GM10248 (cell line): ENCODE data around the gene STEAP4.
"Not testable (repeated sequence)": the region's sequence is repeated elsewhere in the genome, so short reads cannot be mapped to it uniquely, and the experiment has no call there.

Source experiments
- CTCF ChIA-PET: fragments of 300-600 bp; sonication (Branson Sonifier 250); formaldehyde crosslinking; extraction: SDS; loops from one replicate; lab custom pipeline; 2021; ENCODE audit warnings: antibody characterized with exemption; lab: Yijun Ruan, JAX
- POLR2A ChIA-PET: fragments of 350-650 bp; sonication (Branson Sonifier 250); formaldehyde crosslinking; extraction: SDS; loops from one replicate; lab custom pipeline; 2020; ENCODE audit warnings: antibody characterized with exemption; lab: Yijun Ruan, JAX
- DNase-seq: peaks from one replicate; pipeline ENCODE4 v3.0.0; 2012; ENCODE audit errors: extremely low spot score
- CTCF ChIP-seq: IDR thresholded peaks from 2 replicates; pipeline ENCODE4 v1.5.1; 2012; ENCODE audit warnings: mild to moderate bottlenecking, low read depth; ENCODE audit errors: extremely low read depth, missing control alignments, control extremely low read depth

STEAP4 gene

GRCh38 chr7:88289564-88290025, 17.1 kb downstream of the STEAP4 start:
- ChIA-PET CTCF (interaction anchor here (1.4 kb wide), 2 partner anchors 11 to 14 kb away, joined by 3 read pairs; no protein-coding TSS in a partner anchor), POLR2A (no interaction called here)
- no peak for DNase-seq
- no peak for TF ChIP-seq CTCF

- ChIA-PET CTCF (no interaction called here), POLR2A (no interaction called here)
- DNase-seq, result no peak
- TF ChIP-seq CTCF, result no peak
Measured at GRCh38 chr7:88281749-88282148, 24.9 kb downstream of the STEAP4 start.

GRCh38 chr7:88280801-88281200, 25.9 kb downstream of the STEAP4 start:
- POLR2A ChIA-PET, result no interaction called here

GRCh38 chr7:88279323-88279722, 27.4 kb downstream of the STEAP4 start:
- ChIA-PET CTCF (interaction anchor here (1.0 to 1.5 kb wide), 2 partner anchors 16 to 20 kb away, joined by 3 to 5 read pairs; no protein-coding TSS in a partner anchor), POLR2A (no interaction called here)
- DNase-seq, result no peak

More at GRCh38 chr7:88280801-88281200, 25.9 kb downstream of the STEAP4 start:
- no peak for TF ChIP-seq CTCF
- DNase-seq, result no peak
- CTCF ChIA-PET, result no interaction called here

GRCh38 chr7:88278881-88279280, 27.8 kb downstream of the STEAP4 start:
- CTCF ChIA-PET, result interaction anchor here (1.0 to 1.5 kb wide), 2 partner anchors 17 to 21 kb away, joined by 3 to 5 read pairs; no protein-coding TSS in a partner anchor
- POLR2A ChIA-PET, result no interaction called here
- DNase-seq, result no peak
- TF ChIP-seq CTCF, result no peak

More at GRCh38 chr7:88279323-88279722, 27.4 kb downstream of the STEAP4 start:
- no peak for TF ChIP-seq CTCF

- CTCF ChIA-PET, result no interaction called here
- POLR2A ChIA-PET, result no interaction called here
- no peak for DNase-seq
- TF ChIP-seq CTCF, result no peak
Measured at GRCh38 chr7:88276605-88277153, 30.0 kb downstream of the STEAP4 start.

- POLR2A ChIA-PET, CTCF ChIA-PET, DNase-seq: not testable (repeated sequence)
Measured at GRCh38 chr7:88274856-88275255, 31.8 kb downstream of the STEAP4 start.
